Uterus (tissue), 4 donors: ENCODE measurements around the gene KCNJ16. TPM values are rescaled to one million over a fixed set of nuclear protein-coding genes. Genes with fewer than 3 reads are reported as not detected.

Experiments
- DNase-seq, 2 donors: peaks; one replicate each; pipeline ENCODE4 v3.0.0-alpha.2; 2019 to 2020
- H3K27ac ChIP-seq, 2 donors: fragments of 200-600 bp; sonication (generic); 1 replicate in 1 of 2; 2 replicates in 1 of 2; pipeline ENCODE4 v1.5.1; 2016 to 2018
- H3K27me3 ChIP-seq, 2 donors: fragments of 200-600 bp; sonication (generic); one replicate each; pipeline ENCODE4 v1.5.1; 2018 to 2019; ENCODE audit warnings: control low read depth in 1 of 2
- H3K36me3 ChIP-seq, 2 donors: fragments of 200-600 bp; sonication (generic); one replicate each; pipeline ENCODE4 v1.5.1; 2019; ENCODE audit warnings: control low read depth in 1 of 2
- H3K4me1 ChIP-seq, 2 donors: fragments of 200-600 bp; sonication (generic); one replicate each; pipeline ENCODE4 v1.5.1; 2018 to 2019; ENCODE audit warnings: control low read depth in 1 of 2
- H3K4me3 ChIP-seq, 2 donors: fragments of 200-600 bp; sonication (generic); 1 replicate in 1 of 2; 2 replicates in 1 of 2; pipeline ENCODE4 v1.5.1; 2018 to 2019; ENCODE audit warnings: mild to moderate bottlenecking in 1 of 2
- H3K9me3 ChIP-seq, 2 donors: fragments of 200-600 bp; sonication (generic); one replicate each; pipeline ENCODE4 v1.5.1; 2019; ENCODE audit warnings: control low read depth in 1 of 2
- POLR2A ChIP-seq, 2 donors: fragments of 450-650 bp; IDR thresholded peaks; one replicate each; pipeline ENCODE4 v1.6.1; 2016; ENCODE audit warnings: antibody characterized with exemption in 2 of 2, mild to moderate bottlenecking in 1 of 2, moderate library complexity in 1 of 2
- intact Hi-C: fragments of 100-400 bp; cut with DNase I; formaldehyde crosslinking; loops from one replicate; pipeline ENCODE4 v1.15.1; 2023; ENCODE audit warnings: low total_unique reads
- total RNA-seq, 4 donors: library from RNA; depleted of rRNA in 3 of 4; stranded (reverse); fragments of >200 nt in 3 of 4; gene quantifications; one replicate each; pipeline versions ENCODE4 v1.1.0 to v1.2.4, GENCODE V29; 2014 to 2023
- TF ChIP-seq, protein P1 (sequence below), 4 experiments: fragments of 200-600 bp in 2 of 4; fragments of 450-650 bp in 2 of 4; sonication (generic) in 2 of 4; IDR thresholded peaks; one replicate each; pipeline ENCODE4 v1.5.1; 2016 to 2019; ENCODE audit warnings: antibody characterized with exemption in 4 of 4, mild to moderate bottlenecking in 2 of 4, moderate library complexity in 1 of 4
- donor health status: DM: yes; HTN: yes; CAD: no.

Gene KCNJ16
- total RNA-seq, 4 donors from 2014 or later: 2.4 TPM; not detected in 2

DNA sequence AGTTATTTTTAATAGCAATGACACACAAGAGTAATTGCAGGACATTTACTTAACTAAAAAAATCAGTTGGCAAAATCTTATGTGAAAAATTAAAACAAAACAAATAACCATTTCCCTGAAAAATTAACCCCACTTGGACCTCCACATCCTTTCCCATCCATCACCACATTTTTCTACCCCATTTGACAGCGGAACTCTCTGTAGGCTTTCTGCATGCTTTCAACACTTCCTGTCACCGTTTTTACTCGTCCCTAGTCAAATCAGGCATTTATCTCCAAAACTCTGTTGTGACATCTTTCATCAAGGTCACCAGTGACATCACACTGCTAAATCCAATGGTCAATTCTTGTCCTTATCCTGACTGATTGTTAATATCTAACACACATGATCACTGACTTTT lies 27.5 kb downstream of the KCNJ16 start:
- DNase-seq: no peak
- no peaks in the 10 kb centered on the region for H3K9me3 ChIP-seq
- no peaks in the 10 kb centered on the region for H3K4me1 ChIP-seq
- H3K27ac ChIP-seq: no peak overlapping the region
- no peak for TF ChIP-seq POLR2A (IDR thresholded peaks at IDR 0.05)
- TF ChIP-seq, protein P1, sequence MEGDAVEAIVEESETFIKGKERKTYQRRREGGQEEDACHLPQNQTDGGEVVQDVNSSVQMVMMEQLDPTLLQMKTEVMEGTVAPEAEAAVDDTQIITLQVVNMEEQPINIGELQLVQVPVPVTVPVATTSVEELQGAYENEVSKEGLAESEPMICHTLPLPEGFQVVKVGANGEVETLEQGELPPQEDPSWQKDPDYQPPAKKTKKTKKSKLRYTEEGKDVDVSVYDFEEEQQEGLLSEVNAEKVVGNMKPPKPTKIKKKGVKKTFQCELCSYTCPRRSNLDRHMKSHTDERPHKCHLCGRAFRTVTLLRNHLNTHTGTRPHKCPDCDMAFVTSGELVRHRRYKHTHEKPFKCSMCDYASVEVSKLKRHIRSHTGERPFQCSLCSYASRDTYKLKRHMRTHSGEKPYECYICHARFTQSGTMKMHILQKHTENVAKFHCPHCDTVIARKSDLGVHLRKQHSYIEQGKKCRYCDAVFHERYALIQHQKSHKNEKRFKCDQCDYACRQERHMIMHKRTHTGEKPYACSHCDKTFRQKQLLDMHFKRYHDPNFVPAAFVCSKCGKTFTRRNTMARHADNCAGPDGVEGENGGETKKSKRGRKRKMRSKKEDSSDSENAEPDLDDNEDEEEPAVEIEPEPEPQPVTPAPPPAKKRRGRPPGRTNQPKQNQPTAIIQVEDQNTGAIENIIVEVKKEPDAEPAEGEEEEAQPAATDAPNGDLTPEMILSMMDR (IDR thresholded peaks at IDR 0.05): no peak
- no peaks in the 10 kb centered on the region for H3K27me3 ChIP-seq
- H3K36me3 ChIP-seq: no peaks in the 10 kb centered on the region
- no peak overlapping the region for H3K4me3 ChIP-seq
- intact Hi-C loops: no loop called here

DNA sequence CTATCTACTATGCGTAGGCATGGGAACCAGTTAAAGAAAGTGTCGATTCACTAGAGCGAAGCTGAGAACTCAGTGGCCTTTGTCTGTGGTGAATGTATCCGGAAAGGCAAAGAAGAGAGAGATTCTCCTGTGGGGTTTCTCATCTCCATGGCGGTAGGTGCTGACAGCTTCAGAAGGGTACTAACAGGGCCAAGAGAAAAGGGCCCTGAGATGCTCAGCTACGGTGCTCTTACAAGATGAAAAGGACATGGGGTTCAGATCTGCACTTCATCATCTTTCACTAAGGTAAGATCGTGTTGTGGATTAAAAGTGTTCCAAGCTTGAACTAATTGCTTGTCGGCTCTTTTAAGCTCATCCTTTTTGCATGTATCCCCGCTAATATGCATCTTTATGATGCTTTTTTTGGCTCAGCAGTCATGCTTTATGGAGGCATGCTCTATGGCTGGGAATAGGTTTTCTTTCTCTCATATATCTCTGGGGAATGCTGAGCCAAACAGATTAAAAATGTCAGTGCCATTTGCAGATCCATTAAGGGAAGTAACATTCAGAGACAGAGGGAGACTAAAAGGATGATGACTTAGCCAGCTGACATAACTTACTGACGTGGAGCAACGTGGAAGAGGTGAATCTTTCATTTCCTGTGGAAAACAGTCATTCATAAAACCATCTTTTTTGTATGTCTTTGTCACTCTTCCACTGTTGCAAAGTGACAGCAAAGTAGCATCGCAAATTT lies 29.9 kb downstream of the KCNJ16 start:
- intact Hi-C loops: no loop called here
- no peak overlapping the region for H3K27ac ChIP-seq
- DNase-seq: no peak
- no peaks in the 10 kb centered on the region for H3K27me3 ChIP-seq
- H3K4me1 ChIP-seq: no peaks in the 10 kb centered on the region
- no peaks in the 10 kb centered on the region for H3K36me3 ChIP-seq
- no peak for TF ChIP-seq POLR2A (IDR thresholded peaks at IDR 0.05)
- TF ChIP-seq, protein P1 (IDR thresholded peaks at IDR 0.05): no peak
- no peak overlapping the region for H3K4me3 ChIP-seq
- no peaks in the 10 kb centered on the region for H3K9me3 ChIP-seq

DNA sequence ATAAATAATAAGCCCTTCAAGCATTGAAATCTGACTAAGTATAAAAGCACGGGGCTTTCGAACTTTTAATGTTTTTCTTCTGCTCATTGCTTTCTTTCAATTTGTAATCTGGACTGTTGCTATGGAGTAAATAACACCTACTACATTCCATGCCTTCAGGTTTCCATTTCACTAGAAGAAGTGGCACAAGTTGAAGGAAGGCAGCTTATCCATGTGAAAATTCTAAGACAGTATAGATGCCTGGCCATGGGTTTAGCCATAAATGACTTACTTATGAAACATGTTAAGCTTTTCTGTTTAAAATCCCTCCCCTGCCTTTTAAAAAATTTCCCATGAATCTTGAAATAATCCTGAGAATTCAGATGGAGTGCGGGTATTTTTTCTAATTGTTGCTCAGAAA lies 30.6 kb downstream of the KCNJ16 start:
- H3K4me1 ChIP-seq: no peaks in the 10 kb centered on the region
- no peak overlapping the region for H3K27ac ChIP-seq
- TF ChIP-seq, protein P1 (IDR thresholded peaks at IDR 0.05): no peak
- TF ChIP-seq POLR2A (IDR thresholded peaks at IDR 0.05): no peak
- H3K9me3 ChIP-seq: no peaks in the 10 kb centered on the region
- H3K27me3 ChIP-seq: no peaks in the 10 kb centered on the region
- intact Hi-C loops: no loop called here
- no peak overlapping the region for H3K4me3 ChIP-seq
- H3K36me3 ChIP-seq: no peaks in the 10 kb centered on the region
- no peak for DNase-seq

DNA sequence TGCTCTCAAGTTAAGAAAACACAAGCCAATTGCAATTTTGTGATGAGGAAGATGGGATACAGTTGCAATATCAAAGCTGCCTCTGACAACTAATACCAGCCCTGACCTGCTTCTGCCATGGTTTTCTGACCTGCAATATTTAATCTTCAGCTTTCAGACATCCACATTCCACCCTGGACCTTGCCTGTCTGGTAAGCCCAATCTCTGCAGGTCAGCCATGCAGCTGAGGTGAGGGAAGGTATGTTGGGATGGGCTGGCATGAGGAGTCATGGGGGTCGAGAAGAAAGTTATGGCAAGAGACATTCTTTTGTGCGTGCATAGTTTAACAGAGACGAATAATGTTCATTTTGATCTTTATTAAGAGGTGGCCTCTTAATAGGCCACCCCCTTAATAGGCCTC lies 31.5 kb downstream of the KCNJ16 start:
- intact Hi-C loops: no loop called here
- no peaks in the 10 kb centered on the region for H3K9me3 ChIP-seq
- TF ChIP-seq, protein P1 (IDR thresholded peaks at IDR 0.05): no peak
- TF ChIP-seq POLR2A (IDR thresholded peaks at IDR 0.05): no peak
- H3K4me1 ChIP-seq: no peaks in the 10 kb centered on the region
- no peak for DNase-seq
- no peak overlapping the region for H3K4me3 ChIP-seq
- H3K36me3 ChIP-seq: no peaks in the 10 kb centered on the region
- no peaks in the 10 kb centered on the region for H3K27me3 ChIP-seq
- no peak overlapping the region for H3K27ac ChIP-seq

DNA sequence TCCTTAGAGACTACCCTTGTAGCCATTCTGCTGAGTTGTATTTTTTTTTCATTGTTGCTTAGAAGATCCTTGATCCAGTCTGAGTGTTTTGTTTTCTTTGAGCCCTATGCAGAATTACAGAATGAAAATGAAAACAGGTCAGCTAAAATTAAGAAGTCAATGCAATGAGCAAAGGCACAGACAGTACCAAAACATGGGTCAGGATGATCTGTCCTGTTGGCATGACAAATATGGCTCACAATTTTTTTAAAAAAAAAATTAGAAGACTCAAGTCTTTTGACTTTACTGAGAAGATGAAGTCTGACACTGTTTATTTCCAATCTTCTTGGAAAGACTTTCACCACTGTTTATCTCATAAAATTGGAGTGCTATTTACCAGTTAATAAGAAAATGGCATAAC lies 32.4 kb downstream of the KCNJ16 start:
- Histone ChIP-seq H3K36me3 (no peaks in the 10 kb centered on the region), H3K4me1 (no peaks in the 10 kb centered on the region), H3K27me3 (no peaks in the 10 kb centered on the region), H3K9me3 (no peaks in the 10 kb centered on the region), H3K27ac (no peak overlapping the region), H3K4me3 (no peak overlapping the region)
- TF ChIP-seq, protein P1 (IDR thresholded peaks at IDR 0.05): no peak
- TF ChIP-seq POLR2A (IDR thresholded peaks at IDR 0.05): no peak
- intact Hi-C loops: no loop called here
- DNase-seq: no peak
